ENCODE results near the gene CCDC191.

GRCh38 chr3:113914646-113915045, 141.7 kb downstream of the CCDC191 start:
- TF ChIP-seq, protein P1, sequence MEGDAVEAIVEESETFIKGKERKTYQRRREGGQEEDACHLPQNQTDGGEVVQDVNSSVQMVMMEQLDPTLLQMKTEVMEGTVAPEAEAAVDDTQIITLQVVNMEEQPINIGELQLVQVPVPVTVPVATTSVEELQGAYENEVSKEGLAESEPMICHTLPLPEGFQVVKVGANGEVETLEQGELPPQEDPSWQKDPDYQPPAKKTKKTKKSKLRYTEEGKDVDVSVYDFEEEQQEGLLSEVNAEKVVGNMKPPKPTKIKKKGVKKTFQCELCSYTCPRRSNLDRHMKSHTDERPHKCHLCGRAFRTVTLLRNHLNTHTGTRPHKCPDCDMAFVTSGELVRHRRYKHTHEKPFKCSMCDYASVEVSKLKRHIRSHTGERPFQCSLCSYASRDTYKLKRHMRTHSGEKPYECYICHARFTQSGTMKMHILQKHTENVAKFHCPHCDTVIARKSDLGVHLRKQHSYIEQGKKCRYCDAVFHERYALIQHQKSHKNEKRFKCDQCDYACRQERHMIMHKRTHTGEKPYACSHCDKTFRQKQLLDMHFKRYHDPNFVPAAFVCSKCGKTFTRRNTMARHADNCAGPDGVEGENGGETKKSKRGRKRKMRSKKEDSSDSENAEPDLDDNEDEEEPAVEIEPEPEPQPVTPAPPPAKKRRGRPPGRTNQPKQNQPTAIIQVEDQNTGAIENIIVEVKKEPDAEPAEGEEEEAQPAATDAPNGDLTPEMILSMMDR (optimal IDR thresholded peaks at IDR 0.05 in 1 of 3, IDR thresholded peaks at IDR 0.05 in 1 of 3, conservative IDR thresholded peaks at IDR 0.05 in 1 of 3; ENCODE audit: extremely low read depth in 1 of 3, insufficient read depth in 2 of 3, low read length in 3 of 3), result no peak
- no peak for TF ChIP-seq EZH2 (IDR thresholded peaks at IDR 0.05; ENCODE audit: low read length)

Data from keratinocyte (primary cell).